Stimulated activated CD4-positive, alpha-beta T cell treated with anti-CD3 and anti-CD28 coated beads, Interleukin-4, amount 100 ng/mL, for 24 hours (primary cell): ENCODE measurements around the gene KCNMA1.

Experiments
- DNase-seq: peaks from one replicate; pipeline ENCODE4 v3.0.0-alpha.2; 2020

KCNMA1 gene

GRCh38 chr10:76899490-76899889 is 738.1 kb downstream of the KCNMA1 start:
- DNase-seq = no peak

- DNase-seq = no peak
Measured at GRCh38 chr10:76892766-76893479, 744.7 kb downstream of the KCNMA1 start.

- DNase-seq = no peak
Measured at GRCh38 chr10:76887223-76888010, 750.2 kb downstream of the KCNMA1 start.

- DNase-seq = no peak
Measured at GRCh38 chr10:76885816-76886215, 751.8 kb downstream of the KCNMA1 start.

GRCh38 chr10:76884673-76885275 is 752.8 kb downstream of the KCNMA1 start:
- no peak for DNase-seq

GRCh38 chr10:76883596-76883995 is 754.0 kb downstream of the KCNMA1 start:
- DNase-seq = no peak

- no peak for DNase-seq
Measured at GRCh38 chr10:76882796-76883195, 754.8 kb downstream of the KCNMA1 start.

GRCh38 chr10:76882245-76882644 is 755.4 kb downstream of the KCNMA1 start:
- DNase-seq = no peak

GRCh38 chr10:76881477-76882220 is 756.0 kb downstream of the KCNMA1 start:
- no peak for DNase-seq

GRCh38 chr10:76880931-76881330 is 756.7 kb downstream of the KCNMA1 start:
- DNase-seq = no peak

GRCh38 chr10:76879116-76879913 is 758.3 kb downstream of the KCNMA1 start:
- no peak for DNase-seq

GRCh38 chr10:76878514-76878913 is 759.1 kb downstream of the KCNMA1 start:
- DNase-seq = no peak

GRCh38 chr10:76874896-76875295 is 762.7 kb downstream of the KCNMA1 start:
- DNase-seq = no peak

- no peak for DNase-seq
Measured at GRCh38 chr10:76874176-76874575, 763.4 kb downstream of the KCNMA1 start.

GRCh38 chr10:76871697-76872295 is 765.8 kb downstream of the KCNMA1 start:
- DNase-seq = no peak

GRCh38 chr10:76869931-76870330 is 767.7 kb downstream of the KCNMA1 start:
- no peak for DNase-seq

GRCh38 chr10:76868098-76868977 is 769.3 kb downstream of the KCNMA1 start:
- no peak for DNase-seq

GRCh38 chr10:76866841-76867586 is 770.6 kb downstream of the KCNMA1 start:
- DNase-seq = no peak

- no peak for DNase-seq
Measured at GRCh38 chr10:76864922-76865321, 772.7 kb downstream of the KCNMA1 start.

- DNase-seq = no peak
Measured at GRCh38 chr10:76858721-76859120, 778.9 kb downstream of the KCNMA1 start.
